HG02571 (cell line): ENCODE data around the gene COLEC11.

Experiments
- ATAC-seq: cut with Tn5 transposase; IDR thresholded peaks from one replicate; pipeline ENCODE4 v1.9.1; 2021; ENCODE audit warnings: mild to moderate bottlenecking, moderate library complexity; ENCODE audit not compliant: unreplicated experiment

COLEC11 gene

DNA sequence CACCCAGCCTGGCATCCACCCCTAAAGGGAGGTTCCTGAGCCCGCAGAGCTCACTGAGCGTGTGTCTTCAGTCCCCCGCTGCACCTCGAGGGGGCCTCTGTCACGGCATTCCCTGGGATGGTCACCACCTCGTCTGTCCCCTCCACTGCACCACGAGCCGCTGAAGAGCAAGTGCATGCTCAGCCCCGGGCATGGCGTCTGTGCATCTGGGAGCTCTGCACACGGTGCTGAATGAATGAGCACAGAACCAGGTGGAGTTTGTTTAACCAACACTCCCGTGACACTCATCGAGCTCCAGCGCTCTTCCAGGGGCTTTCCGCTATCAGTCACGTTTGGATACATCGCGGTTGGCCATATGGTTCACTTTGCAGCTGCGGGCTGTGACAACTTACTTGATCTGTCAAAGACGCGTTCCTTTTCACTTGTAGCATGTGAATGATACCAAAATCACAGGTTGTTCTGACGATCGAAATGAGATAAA lies 72.3 kb downstream of the COLEC11 start:
- ATAC-seq = no peak

DNA sequence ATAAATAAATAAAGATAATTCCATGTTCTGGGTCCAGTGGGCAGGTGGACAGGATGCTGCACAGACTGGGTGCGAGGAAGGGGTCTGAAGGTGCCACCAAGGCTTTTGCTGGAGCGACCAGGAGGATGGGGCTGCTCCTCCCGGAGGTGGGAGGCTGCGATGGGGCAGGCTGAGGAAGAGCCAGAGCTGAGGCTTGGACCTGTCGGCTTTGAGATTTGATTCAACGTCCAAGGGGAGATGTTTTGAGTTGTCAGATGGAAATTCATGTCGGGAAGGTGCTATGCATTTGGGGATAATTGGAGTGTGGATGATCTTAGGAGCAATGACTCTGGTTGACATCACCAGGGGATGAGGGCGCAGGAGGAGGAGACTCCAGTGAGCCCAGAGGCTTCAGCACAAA lies 74.7 kb downstream of the COLEC11 start:
- ATAC-seq = no peak

DNA sequence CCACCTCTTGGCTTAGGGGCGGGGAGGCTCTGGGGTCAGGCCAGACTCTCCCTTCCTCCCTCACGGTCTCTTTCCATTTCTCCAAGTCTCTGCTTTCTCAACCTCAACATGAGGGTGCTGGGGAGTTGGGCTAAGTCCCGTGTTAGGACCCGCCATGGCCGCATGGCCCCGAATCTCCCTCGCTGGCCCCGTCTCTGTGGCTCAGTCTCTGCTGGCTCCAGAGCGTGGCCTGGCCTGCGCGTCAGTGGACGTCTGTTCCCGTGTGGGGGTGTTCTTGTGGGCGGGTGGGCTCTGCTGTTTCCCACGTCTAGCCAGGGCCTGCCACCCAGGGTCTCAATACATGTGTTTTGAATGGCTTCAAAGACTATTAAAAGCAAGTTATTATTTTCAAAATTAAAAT lies 75.5 kb downstream of the COLEC11 start:
- ATAC-seq = no peak

DNA sequence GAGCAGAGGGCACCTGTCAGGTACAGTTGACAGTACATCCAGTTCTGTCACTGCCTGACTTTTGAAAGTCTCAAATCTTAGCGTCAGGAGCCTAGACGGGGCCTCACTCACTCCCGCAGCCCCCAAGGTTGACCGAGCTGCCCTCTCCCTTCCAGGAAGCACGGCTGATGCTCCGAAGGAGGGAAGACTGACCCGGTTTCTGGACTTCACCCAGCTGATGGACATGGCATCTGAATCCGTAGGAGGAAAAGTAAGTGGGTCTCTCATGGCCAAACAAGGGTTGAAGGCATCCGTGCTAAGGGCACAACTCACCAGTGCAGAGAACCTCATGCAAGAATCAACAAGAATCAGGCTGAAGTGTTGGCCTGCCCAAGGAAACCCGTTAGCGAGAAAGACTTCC lies 76.0 kb downstream of the COLEC11 start:
- ATAC-seq = no peak

DNA sequence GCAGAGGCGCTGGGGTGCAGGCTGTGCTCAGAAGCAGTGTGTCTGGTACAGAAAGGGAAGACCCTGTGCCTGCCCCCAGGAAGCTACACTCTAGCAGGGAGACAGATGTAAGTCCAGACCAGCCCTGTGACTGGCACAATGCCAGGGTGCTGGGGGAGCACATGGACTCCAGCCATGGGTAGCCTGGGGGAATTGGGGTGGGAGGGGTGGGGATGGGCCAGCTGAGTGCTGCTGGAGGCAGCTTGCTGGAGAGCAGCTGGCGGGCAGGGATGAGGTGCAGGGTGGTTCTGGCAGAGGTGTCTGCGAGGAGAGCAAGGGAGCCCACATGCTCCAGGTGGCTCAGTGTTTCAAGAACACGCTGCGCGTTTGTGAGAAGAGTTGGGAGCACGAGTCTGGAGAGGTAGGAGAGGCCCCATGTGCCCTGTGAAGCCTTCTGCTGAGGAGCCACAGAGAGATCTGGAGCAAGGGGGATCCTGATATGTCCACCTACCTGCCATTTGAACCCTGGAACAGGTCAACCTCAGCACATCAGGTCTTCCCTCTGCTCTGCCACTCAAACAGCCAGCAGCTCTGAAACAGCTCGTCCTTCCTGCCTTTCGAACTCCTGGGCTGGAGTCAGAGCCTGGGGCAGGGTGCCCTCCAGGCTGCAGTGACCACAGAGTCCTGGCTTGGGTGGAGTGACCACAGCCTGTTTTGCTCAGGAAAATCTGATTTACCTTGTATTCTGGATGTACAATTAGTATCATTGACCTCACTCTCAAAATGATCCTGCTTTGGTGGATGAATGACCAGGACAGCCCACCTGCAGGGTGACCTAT lies 78.2 kb downstream of the COLEC11 start:
- ATAC-seq = no peak

DNA sequence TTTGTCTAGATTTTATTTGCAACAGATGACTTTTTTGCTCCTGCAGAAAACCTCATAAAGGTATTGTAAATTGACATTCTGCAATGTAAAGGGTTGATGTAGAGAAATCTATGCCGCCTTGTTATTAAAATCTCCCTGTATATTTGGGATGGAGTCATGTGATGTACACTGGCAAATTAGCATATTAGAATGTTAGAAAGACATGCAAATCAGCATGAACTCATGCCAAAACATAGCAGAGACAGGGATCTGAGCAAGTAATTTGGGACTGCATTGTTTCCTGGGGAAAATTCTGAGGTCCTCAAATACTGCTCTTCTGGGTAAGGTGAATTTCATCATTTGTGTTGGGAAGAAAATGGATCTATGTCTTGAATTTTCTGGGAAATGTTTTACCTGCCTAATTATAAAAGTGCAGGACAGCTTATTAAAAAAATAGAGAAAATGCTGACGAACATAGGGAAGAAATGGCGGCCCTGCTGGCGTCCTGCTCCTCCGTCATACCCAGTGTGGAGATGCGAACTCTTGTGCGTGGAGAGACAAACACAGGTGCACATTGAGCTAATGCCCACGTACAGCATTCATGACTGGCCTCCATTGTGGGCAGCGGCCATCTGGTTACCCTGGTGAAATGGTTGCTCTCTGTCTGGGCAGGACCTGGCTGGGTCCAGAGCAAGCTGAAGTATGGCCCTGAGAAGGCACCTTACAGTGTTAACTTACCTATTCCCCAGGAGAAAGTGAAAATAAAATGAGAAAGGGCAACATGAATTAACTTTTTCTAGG lies 79.3 kb downstream of the COLEC11 start:
- no peak for ATAC-seq

DNA sequence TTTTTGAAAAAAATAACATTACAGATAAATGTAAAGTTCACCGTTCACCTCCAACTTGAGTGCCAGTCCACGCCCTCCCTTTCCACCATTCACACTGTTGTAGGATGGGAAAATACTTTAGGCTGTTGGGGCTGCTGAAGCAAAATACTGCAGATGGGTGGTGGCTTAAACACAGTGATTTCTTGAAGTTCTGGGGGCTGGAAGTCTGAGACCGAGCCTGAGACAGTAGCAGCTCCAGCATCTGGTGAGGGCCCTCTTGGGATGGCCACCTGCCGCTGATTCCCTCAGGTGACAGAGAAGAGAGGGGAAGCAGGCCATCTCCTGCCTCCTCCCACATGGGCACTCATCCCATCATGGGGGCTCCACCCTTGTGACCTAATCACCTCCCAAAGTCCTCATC lies 80.8 kb downstream of the COLEC11 start:
- ATAC-seq = no peak

DNA sequence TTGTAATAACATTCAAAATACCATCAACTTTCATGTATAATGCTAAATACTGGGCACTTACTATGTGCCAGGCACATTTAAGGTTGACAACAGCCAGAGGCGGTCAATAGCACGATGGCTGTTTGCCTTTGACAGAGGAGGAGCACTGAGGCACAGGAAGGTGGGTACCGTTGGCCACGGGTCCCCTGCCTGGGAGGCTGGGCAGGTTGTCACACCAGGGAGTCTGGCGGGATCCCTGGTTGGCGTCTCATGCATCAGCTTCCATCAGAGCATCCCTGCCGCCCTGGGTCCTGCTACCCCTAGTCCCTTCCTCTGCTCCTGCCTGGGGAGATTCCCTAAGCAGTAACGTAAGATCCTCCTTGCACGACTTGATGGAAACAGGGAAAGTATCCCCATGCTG lies 82.5 kb downstream of the COLEC11 start:
- ATAC-seq = no peak

DNA sequence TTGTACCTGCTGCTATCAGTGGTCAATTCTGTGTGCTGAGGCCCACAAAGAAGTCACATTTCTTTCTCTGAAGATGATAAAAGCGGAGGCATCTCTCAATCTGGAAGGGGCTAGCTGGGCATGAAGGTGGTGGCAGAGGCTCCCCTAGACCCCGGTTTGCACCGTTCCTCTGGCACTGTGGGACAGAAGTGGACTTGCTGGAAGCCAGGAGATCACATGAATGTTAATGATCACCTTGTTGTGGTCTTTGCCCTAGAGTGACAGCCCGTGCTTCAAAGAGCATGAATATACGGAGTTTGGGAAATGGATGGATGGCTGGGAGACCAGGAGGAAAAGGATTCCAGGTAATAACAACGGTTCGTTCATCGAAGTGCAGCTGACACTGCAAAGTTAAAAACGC lies 83.3 kb downstream of the COLEC11 start:
- ATAC-seq = no peak

DNA sequence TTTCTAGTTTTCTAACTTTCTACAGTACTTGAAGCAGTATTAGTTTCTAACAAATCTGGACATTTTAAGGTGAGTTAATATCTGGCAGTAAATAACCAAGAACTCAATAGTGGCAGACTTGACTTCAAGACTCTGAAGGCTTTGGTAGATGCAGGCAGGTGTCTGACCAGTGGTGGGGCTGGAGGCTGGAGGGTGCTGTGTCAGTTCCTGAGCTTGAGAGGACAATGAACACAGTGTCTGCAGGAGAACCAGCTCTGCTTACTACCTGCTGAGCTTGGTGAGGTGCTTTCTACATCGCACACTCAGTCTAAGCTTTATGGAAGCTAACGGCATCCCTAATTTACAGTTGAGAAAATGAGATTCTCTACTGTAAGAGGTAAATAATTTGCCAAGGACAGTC lies 84.3 kb downstream of the COLEC11 start:
- no peak for ATAC-seq

DNA sequence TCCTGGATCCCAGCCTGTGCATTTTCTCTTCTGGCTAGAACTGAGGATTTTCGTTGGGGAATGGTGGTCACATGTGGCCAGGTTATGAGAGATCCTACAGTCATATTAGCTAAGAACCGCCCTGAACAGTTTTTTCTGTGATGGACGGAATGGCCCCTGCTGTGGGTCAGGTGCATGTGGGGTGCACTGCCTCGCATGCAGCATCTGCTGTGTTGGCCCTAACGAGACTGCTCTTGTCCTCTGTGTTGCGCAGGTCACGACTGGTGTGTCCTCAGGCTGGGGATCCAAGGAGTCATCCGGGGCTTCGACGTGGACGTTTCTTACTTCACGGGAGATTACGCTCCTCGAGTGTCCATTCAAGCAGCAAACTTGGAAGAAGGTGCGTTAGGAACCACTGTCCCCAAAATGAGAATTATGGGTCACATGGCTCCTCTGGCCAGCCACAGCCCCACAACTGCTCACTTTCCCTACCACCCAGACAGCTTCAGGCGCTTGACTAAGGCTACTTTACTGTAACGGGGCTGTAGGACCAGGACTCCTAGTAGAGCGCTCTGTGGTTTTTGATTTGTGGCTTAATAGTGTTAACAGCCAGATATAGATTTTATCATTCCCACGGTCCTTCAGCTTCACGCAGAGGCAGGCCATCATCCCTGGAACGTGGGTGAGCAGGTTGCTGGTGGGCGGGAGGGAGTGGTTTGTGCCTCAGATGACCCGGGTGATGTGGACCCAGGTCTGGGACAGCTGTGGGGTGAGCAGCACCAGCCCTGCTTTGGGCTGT lies 84.9 kb downstream of the COLEC11 start:
- no peak for ATAC-seq

DNA sequence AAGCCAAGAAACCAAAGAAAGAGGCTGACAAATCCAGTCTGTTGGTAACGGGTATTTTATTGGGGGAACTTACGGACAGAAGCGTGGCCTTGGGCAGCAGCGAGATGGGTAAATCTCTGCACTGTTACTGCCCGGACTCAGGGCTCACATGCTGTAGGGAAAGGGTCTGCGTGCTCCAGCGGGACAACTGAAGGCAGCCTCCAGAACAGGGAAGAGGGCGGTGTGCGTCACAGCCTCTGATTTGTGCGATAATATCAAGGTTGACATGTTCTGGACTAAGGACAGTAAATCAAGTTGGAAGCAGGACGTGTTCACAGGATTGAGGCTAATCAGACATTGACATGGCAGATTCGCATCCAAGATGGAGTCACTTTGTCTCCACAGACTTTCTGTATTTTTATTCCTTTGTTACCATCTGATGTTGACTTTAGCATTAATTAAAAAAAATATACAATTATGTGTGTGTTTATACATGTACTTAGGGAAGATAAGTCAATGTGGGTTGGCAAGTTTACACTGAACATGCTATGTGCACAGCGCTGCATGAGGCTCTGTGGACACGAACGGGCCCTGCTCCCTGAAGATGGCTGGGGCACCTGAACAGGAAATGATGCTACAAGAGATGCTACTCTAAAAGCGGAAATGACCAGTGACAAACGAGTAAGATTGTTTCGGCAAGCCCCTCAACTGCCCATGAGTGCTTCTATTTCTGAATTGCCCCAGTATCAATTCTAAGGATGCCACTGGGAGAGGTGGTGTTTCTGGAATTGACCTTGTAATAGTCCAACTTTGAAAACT lies 85.8 kb downstream of the COLEC11 start:
- no peak for ATAC-seq

DNA sequence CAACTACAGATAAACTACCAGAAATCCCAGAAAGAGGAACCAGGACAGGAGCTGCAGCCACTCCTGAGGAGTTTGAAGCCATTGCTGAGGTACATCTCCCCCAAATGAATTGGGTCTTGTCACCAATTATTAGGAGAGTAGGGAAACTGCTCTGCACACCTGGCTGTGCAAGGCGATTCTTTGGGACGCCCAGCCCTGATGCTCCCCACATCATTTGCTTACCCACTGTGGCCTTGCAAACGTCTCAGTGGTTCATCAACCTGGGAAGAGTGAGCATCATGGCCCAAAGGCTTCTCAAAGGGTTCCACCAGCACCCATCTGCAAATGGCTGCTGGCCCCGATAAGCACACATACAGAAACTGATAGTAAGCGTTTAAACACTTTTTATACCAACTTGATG lies 86.7 kb downstream of the COLEC11 start:
- no peak for ATAC-seq

DNA sequence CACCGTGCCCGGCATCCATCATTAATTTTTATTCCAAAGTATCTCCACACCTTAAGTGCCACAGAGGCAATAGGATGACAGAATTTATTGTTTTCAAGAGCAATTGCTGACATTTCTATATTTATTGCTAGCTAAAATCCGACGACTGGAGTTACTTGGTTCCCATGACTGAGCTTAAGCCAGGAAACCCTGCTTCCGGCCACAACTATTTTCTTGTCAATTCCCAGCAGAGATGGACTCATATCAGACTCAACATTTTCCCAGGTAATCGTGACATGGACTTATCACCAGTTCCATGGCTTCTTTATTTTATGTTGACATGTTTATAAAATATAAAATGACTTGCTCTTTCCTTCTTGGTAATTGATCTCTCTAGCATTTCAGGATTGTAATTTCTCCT lies 87.9 kb downstream of the COLEC11 start:
- no peak for ATAC-seq

DNA sequence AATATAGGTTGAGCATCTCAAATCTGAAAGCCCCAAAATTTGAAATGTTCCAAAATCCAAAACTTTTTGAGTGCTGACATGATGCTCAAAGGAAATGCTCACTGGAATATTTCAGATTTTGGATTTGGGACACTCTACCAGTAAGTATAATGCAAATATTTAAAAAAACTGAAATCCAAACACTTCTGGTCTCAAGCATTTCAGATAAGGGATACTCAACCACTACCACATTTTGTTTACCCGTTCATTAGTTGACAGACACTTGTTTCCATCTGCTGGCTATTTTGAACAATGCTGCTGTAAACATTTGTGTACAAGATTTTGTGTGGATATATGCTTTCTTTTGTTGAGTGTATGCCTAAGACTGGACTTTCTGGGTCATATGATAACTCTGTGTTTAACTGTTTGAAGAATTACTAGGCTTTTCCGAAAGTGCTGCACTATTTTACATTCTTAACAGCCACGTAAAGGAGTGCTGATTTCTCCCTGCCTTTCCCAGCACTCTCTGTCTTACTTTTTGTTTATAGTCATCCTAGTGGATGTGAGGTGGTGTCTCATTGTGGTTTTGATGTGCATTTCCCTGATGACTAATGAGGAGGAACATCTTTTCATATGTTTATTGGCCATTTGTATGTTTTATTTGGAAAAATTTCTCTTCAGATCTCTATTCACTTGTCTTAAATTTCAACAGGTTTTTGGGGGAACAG lies 89.0 kb downstream of the COLEC11 start:
- no peak for ATAC-seq

DNA sequence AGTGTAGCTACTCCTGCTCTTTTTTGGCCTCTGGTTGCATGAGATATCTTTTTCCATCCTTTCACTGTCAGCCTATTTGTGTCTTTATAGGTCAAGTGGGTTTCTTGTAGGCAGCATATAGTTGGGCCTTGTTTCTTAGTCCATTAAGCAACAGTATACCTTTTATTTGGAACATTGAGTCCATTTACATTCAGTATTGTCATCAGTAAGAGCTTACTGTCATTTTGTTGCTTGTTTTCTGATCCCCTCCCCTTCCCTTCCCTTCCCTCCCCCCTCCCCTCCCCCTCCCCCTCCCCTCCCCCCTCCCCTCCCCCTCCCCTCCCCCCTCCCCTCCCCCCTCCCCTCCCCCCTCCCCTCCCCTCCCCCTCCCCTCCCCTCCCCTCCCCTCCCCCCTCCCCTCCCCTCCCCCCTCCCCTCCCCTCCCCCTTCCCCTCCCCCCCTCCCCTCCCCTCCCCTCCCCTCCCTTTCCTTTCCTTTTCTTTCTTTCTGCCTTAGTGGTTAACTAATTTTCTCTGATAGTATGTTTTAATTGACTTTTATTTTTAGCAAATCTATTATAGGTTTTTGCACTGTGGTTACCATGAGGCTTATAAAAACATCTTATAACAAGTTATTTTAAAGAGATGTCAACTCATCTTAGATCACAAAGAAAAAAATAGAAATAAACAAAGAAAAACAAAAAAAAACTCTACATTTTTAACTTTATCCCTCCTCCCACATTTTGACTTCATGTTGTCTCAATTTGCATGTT lies 95.3 kb downstream of the COLEC11 start:
- no peak for ATAC-seq

DNA sequence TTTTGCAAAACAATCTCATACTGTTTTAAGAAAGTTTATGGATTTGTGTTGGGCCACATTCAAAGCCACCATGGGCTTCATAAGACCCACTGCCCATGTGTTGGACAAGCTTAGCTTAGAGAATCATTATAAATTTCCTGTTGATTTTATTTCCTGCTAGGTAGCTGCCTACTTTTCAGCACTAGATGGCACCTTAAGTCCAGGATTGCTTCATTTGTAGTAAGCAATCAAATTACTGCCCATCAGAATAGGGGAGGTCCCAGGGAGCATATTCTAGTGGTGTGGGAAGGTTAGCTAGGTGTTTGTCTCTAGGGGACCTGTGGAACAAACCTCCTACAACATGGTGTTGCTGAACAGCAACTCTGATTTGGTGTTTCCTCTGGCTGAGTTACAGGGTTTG lies 97.5 kb downstream of the COLEC11 start:
- no peak for ATAC-seq
